OCI-LY7 (cell line): ENCODE data around the gene KLHL26. TPM values are rescaled to one million over a fixed set of nuclear protein-coding genes. Genes with fewer than 3 reads are reported as not detected.

Experiments used
- BruUV-seq: library from RNA; stranded (reverse); fragments of 400-500 nt; replicated peaks from 2 replicates; lab custom pipeline; 2021; lab: Mats Ljungman, UMichigan
- CTCF ChIA-PET: fragments of 300-600 bp; sonication (Branson Sonifier 250); formaldehyde crosslinking; loops from one replicate; lab custom pipeline; 2022; ENCODE audit warnings: antibody characterized with exemption; ENCODE audit not compliant: unreplicated experiment; lab: Charles Lee
- POLR2A ChIA-PET: fragments of 300-600 bp; sonication (Branson Sonifier 250); formaldehyde crosslinking; loops from one replicate; lab custom pipeline; 2022; ENCODE audit warnings: antibody characterized with exemption; lab: Charles Lee
- DNase-seq: peaks from one replicate; pipeline ENCODE4 v3.0.0-alpha.2; 2015; ENCODE audit warnings: low spot score
- H2AFZ ChIP-seq: fragments of 200-600 bp; sonication (generic), shearing (Covaris generic); 2 replicates; pipeline ENCODE4 v1.6.1; 2014; ENCODE audit warnings: mild to moderate bottlenecking, antibody characterized with exemption, low read length, moderate library complexity
- H3K27ac ChIP-seq: fragments of 200-600 bp; sonication (generic); 2 replicates; pipeline ENCODE4 v1.5.1; 2014; ENCODE audit warnings: mixed run types, low read depth, mild to moderate bottlenecking, moderate library complexity, low read length, inconsistent platforms; ENCODE audit not compliant: poor library complexity, severe bottlenecking
- H3K36me3 ChIP-seq: fragments of 200-600 bp; sonication (generic); 2 replicates; pipeline ENCODE4 v1.6.1; 2014; ENCODE audit warnings: mild to moderate bottlenecking, antibody characterized with exemption, low read length, moderate library complexity, mixed read lengths; ENCODE audit not compliant: insufficient read depth
- H3K4me1 ChIP-seq: fragments of 200-600 bp; sonication (generic); 2 replicates; pipeline ENCODE4 v1.5.1; 2014; ENCODE audit warnings: mild to moderate bottlenecking, low read length; ENCODE audit not compliant: insufficient read depth, poor library complexity, severe bottlenecking
- H3K4me2 ChIP-seq: fragments of 200-600 bp; sonication (generic); 2 replicates; pipeline ENCODE4 v1.6.1; 2014; ENCODE audit warnings: mild to moderate bottlenecking, low read length
- H3K4me3 ChIP-seq: fragments of 200-600 bp; sonication (generic); 2 replicates; pipeline ENCODE4 v1.5.1; 2014; ENCODE audit warnings: mild to moderate bottlenecking, low read depth, low read length; ENCODE audit not compliant: poor library complexity, severe bottlenecking
- H3K79me2 ChIP-seq: fragments of 200-600 bp; sonication (generic); 2 replicates; pipeline ENCODE4 v1.6.1; 2016; ENCODE audit warnings: low read depth, mild to moderate bottlenecking, low read length, moderate library complexity, mixed read lengths; ENCODE audit not compliant: insufficient read depth
- H3K9me2 ChIP-seq: fragments of 200-600 bp; sonication (generic); 2 replicates; pipeline ENCODE4 v1.6.1; 2016; ENCODE audit warnings: mild to moderate bottlenecking, low read length, mixed read lengths; ENCODE audit not compliant: insufficient read depth
- H3K9me3 ChIP-seq: fragments of 200-600 bp; sonication (generic); 2 replicates; pipeline ENCODE4 v1.6.1; 2014; ENCODE audit warnings: mild to moderate bottlenecking, mixed run types, low read length, mixed read lengths
- H4K20me1 ChIP-seq: fragments of 200-600 bp; sonication (generic); 2 replicates; pipeline ENCODE4 v1.6.1; 2014; ENCODE audit warnings: mild to moderate bottlenecking, antibody characterized with exemption, low read length, moderate library complexity, mixed read lengths; ENCODE audit not compliant: insufficient read depth
- EZH2phosphoT487 ChIP-seq: fragments of 200-600 bp; sonication (generic); IDR thresholded peaks from 2 replicates; pipeline ENCODE4 v1.6.1; 2018; ENCODE audit warnings: low read depth, borderline replicate concordance, mild to moderate bottlenecking, mixed run types, antibody characterized with exemption, low read length, moderate library complexity, mixed read lengths
- intact Hi-C: fragments of 100-400 bp; cut with micrococcal nuclease; formaldehyde crosslinking; loops from one replicate; pipeline ENCODE4 v1.10.0; 2022; ENCODE audit not compliant: unreplicated experiment
- total RNA-seq, 2 experiments: library from RNA; depleted of rRNA in 1 of 2; stranded (reverse); fragments of >200 nt in 1 of 2; shearing (Covaris generic) in 1 of 2; gene quantifications; 2 replicates each; pipeline ENCODE4 v1.2.3, GENCODE V29; 2014 to 2022
- TF ChIP-seq, protein P1 (sequence below): fragments of 200-600 bp; sonication (generic); conservative IDR thresholded peaks from 2 replicates; pipeline ENCODE4 v1.5.1; 2014; ENCODE audit warnings: mild to moderate bottlenecking, antibody characterized with exemption, low read length, moderate library complexity, mixed read lengths

KLHL26 gene
- total RNA-seq, 2 experiments from 2014 or later: 1.0 to 8.9 TPM

GRCh38 chr19:18666317-18666716 is 29.5 kb downstream of the KLHL26 start:
- Histone ChIP-seq H3K79me2 (no peaks in the 10 kb centered on the region), H3K4me1 (peaks cover 8% of the 10 kb centered on the region), H2AFZ (no peak overlapping the region), H3K4me3 (no peak overlapping the region), H3K27ac (no peak overlapping the region), H3K9me3 (no peaks in the 10 kb centered on the region), H4K20me1 (no peaks in the 10 kb centered on the region), H3K36me3 (no peaks in the 10 kb centered on the region), H3K9me2 (no peaks in the 10 kb centered on the region), H3K4me2 (no peak overlapping the region)
- no TSS peak for BruUV-seq
- no peak for DNase-seq
- ChIA-PET CTCF (interaction anchor here (0.6 kb wide), 1 partner anchor 96 kb away, joined by 3 read pairs; no protein-coding TSS in a partner anchor), POLR2A (no interaction called here)
- TF ChIP-seq EZH2phosphoT487: no peak
- TF ChIP-seq, protein P1, sequence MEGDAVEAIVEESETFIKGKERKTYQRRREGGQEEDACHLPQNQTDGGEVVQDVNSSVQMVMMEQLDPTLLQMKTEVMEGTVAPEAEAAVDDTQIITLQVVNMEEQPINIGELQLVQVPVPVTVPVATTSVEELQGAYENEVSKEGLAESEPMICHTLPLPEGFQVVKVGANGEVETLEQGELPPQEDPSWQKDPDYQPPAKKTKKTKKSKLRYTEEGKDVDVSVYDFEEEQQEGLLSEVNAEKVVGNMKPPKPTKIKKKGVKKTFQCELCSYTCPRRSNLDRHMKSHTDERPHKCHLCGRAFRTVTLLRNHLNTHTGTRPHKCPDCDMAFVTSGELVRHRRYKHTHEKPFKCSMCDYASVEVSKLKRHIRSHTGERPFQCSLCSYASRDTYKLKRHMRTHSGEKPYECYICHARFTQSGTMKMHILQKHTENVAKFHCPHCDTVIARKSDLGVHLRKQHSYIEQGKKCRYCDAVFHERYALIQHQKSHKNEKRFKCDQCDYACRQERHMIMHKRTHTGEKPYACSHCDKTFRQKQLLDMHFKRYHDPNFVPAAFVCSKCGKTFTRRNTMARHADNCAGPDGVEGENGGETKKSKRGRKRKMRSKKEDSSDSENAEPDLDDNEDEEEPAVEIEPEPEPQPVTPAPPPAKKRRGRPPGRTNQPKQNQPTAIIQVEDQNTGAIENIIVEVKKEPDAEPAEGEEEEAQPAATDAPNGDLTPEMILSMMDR: no peak
- intact Hi-C loops: no loop called here

- peaks cover 8% of the 10 kb centered on the region for H3K4me1 ChIP-seq
- TF ChIP-seq EZH2phosphoT487: no peak
- TF ChIP-seq, protein P1: no peak
- no peaks in the 10 kb centered on the region for H3K9me3 ChIP-seq
- POLR2A ChIA-PET: no interaction called here
- H3K9me2 ChIP-seq: no peaks in the 10 kb centered on the region
- H2AFZ ChIP-seq: no peak overlapping the region
- H3K4me2 ChIP-seq: no peak overlapping the region
- H3K4me3 ChIP-seq: no peak overlapping the region
- H3K27ac ChIP-seq: no peak overlapping the region
- CTCF ChIA-PET: interaction anchor here (0.6 kb wide), 1 partner anchor 96 kb away, joined by 3 read pairs; no protein-coding TSS in a partner anchor
- intact Hi-C loops: no loop called here
- no peaks in the 10 kb centered on the region for H4K20me1 ChIP-seq
- DNase-seq: no peak
- H3K36me3 ChIP-seq: no peaks in the 10 kb centered on the region
- no peaks in the 10 kb centered on the region for H3K79me2 ChIP-seq
- BruUV-seq: no TSS peak
Measured at GRCh38 chr19:18666784-18667183, 30.0 kb downstream of the KLHL26 start.

DNA sequence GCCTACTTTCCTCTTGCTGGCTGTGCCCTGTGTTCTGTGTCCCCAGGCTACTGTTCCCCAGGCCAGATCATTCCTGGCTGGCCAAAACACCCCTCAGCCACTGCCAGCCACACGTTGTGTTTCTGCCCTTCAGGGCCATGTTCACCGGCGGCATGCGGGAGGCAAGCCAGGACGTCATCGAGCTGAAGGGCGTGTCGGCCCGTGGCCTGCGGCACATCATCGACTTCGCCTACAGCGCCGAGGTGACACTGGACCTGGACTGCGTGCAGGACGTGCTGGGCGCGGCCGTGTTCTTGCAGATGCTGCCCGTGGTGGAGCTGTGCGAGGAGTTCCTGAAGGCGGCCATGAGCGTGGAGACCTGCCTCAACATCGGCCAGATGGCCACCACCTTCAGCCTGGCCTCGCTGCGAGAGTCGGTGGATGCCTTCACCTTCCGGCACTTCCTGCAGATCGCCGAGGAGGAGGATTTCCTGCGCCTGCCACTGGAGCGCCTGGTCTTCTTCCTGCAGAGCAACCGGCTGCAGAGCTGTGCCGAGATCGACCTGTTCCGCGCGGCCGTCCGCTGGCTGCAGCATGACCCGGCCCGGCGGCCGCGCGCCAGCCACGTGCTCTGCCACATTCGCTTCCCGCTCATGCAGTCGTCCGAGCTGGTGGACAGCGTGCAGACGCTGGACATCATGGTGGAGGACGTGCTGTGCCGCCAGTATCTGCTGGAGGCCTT is 30.9 kb downstream of the KLHL26 start:
- Histone ChIP-seq H3K36me3 (no peaks in the 10 kb centered on the region), H3K4me1 (peaks cover 8% of the 10 kb centered on the region), H3K9me3 (no peaks in the 10 kb centered on the region), H2AFZ (no peak overlapping the region), H3K4me2 (no peak overlapping the region), H4K20me1 (no peaks in the 10 kb centered on the region), H3K79me2 (no peaks in the 10 kb centered on the region), H3K4me3 (no peak overlapping the region), H3K9me2 (no peaks in the 10 kb centered on the region), H3K27ac (no peak overlapping the region)
- DNase-seq: no peak
- intact Hi-C loops: no loop called here
- no peak for TF ChIP-seq EZH2phosphoT487
- TF ChIP-seq, protein P1: no peak
- ChIA-PET CTCF (no interaction called here), POLR2A (no interaction called here)
- BruUV-seq: no TSS peak
